Measurements from ENCODE around the gene TBC1D4. TPM values are rescaled to one million over a fixed set of nuclear protein-coding genes. Genes with fewer than 3 reads are reported as not detected.

The TBC1D4 gene
- total RNA-seq, result 69.8 TPM

GRCh38 chr13:75482070-75482819 is at the start of gene TBC1D4:
Gene TBC1D4, minus strand, starts transcription at chr13:75482169. Its CDS starts 402 bp downstream, at chr13:75481767.

Other genes starting within 250 kb of the TBC1D4 start
- 255 TPM for gene COMMD6, start 55.7 kb upstream of the TBC1D4 start, total RNA-seq
- gene UCHL3, start 67.6 kb upstream of the TBC1D4 start, total RNA-seq, result 6.6 TPM
- gene LMO7, start 154.2 kb upstream of the TBC1D4 start, total RNA-seq, result 109 TPM

Data from metanephros (tissue), 1 donor.